HUES48 (cell line): Measurements from ENCODE around the gene SEZ6L.

ENCODE experiments used
- H3K27ac ChIP-seq: one replicate; pipeline ENCODE4 v1.7.0; 2013; ENCODE audit warnings: low read depth, low read length, inconsistent platforms
- H3K27me3 ChIP-seq: 2 replicates; pipeline ENCODE4 v1.6.1; 2013; ENCODE audit warnings: mild to moderate bottlenecking, low read length; ENCODE audit not compliant: control insufficient read depth, insufficient read depth
- H3K36me3 ChIP-seq: 2 replicates; pipeline ENCODE4 v1.6.1; 2013; ENCODE audit warnings: low read length; ENCODE audit not compliant: control insufficient read depth, insufficient read depth
- H3K4me1 ChIP-seq: 2 replicates; pipeline ENCODE4 v1.6.1; 2013; ENCODE audit warnings: mild to moderate bottlenecking, low read length; ENCODE audit not compliant: control insufficient read depth, insufficient read depth
- H3K4me3 ChIP-seq: 2 replicates; pipeline ENCODE4 v1.5.1; 2013; ENCODE audit warnings: mild to moderate bottlenecking, low read depth, low read length
- H3K9ac ChIP-seq: 2 replicates; pipeline ENCODE4 v1.6.1; 2013; ENCODE audit warnings: mild to moderate bottlenecking, low read depth, low read length, moderate library complexity
- H3K9me3 ChIP-seq: 2 replicates; pipeline ENCODE4 v1.6.1; 2013; ENCODE audit warnings: low read length; ENCODE audit not compliant: control insufficient read depth, insufficient read depth

SEZ6L gene

DNA sequence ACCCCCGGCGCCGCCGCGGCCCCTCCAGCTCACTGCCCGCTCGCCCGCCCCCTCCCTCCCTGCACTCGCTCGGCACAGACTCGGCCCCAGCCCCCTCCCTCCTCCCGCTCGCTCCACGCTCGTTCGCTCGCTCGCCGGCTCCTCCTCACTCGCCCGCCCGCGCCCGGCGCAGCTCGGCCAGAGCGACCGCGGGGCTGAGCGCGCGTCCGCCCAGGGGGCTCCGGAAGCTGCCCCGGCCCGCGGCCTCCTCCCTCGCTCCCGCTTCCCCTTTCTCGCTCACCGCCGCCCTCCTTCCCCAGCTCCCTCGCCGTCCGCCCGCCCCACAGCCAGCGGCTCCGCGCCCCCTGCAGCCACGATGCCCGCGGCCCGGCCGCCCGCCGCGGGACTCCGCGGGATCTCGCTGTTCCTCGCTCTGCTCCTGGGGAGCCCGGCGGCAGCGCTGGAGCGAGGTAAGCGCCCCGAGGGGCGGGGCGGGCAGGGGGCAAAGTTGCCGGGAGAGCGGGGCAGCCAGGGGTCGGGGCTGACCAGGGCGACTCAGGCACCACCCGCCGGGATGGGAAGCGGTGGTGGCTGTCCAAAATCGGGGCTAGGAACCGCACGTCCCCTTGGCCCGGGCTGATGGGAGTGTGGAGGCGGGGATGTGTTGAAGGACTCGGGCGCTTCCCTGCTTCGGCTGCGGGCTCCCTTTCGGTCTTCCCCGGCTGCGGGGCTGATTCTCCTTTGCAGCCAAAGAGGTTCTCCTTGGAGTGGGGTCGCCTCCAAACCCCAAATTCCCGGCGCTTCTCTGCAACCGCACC lies at the start of gene SEZ6L:
SEZ6L (plus strand) TSS at position 148 of the 797 bp plus-strand sequence; CDS start at position 356, 208 bp downstream.
- H3K27me3 ChIP-seq = peaks cover 53% of the 10 kb centered on the region
- H3K9ac ChIP-seq = no peak within 1 kb of the TSS

DNA sequence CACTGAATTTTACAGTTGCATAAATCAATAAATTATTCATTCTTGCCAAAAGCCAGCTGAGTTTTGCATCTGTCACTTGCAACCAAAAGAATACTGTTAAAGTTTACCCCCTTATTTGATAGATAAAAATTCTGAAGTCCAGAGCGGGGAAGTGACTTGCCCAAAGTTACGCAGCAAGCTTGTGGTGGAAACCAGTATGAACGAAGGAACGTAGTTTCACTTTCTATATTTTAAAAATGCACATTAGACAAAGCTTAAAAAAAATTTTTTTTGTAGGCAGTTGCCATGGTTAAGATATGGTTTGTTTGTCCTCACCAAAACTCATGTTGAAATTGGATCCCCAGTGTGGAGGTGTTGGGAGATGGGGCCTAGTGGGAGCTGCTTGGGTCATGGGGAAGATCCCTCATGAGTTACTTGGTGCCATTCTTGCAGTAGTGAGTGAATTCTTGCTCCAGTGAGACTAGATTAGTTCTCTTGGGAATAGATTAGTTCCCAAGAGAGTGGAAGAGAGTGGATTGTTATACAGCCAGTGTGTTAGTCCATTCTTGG lies 46.3 kb upstream of the SEZ6L start:
- H3K27me3 ChIP-seq = no peaks in the 10 kb centered on the region
- no peak overlapping the region for H3K27ac ChIP-seq
- H3K36me3 ChIP-seq = no peaks in the 10 kb centered on the region
- no peaks in the 10 kb centered on the region for H3K9me3 ChIP-seq
- H3K9ac ChIP-seq = no peak overlapping the region
- no peak overlapping the region for H3K4me3 ChIP-seq
- no peaks in the 10 kb centered on the region for H3K4me1 ChIP-seq

More for the DNA sequence above, at the start of gene SEZ6L:
- Histone ChIP-seq H3K4me3 (peak within 1 kb of the TSS; percentile 65), H3K9me3 (no peaks in the 10 kb centered on the region), H3K4me1 (peaks cover 15% of the 10 kb centered on the region), H3K36me3 (no peaks in the 10 kb centered on the region), H3K27ac (no peak within 1 kb of the TSS)

DNA sequence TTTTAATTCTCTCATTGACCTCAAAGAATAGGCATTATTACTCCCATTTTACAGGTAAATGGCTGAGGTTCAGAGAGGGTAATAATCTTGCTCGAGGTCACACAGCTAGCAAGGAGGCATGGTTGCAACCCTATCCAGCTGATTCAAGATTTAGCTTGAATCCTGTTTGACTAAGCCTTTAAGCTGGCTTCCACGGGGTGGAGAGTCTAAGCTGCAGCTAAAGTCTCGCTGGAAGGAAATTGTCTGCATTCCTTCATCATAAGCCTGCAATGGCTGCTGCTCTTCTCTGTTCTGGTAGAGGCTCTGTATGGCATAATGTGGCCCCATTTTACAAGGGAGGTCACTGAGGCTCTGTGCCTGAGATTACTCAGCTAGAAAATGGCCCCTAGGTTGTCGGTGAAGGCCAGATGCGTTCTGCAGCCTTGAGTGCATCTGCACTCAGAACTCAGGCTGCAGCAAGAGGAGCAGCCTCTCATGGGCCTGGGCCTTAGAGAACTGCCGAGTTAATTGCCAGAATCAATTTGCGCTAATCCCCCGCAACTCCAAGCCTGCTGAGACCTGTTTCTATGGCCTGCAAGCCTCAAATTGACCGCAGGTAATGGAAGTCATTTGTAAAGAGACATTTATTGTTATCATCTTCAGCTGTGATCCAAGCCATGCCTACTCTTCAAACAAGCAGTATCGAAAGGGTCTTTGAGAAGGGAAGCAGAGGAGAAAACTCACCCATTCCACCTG lies 44.1 kb upstream of the SEZ6L start:
- Histone ChIP-seq H3K4me3 (no peak overlapping the region), H3K27ac (no peak overlapping the region), H3K9me3 (no peaks in the 10 kb centered on the region), H3K4me1 (no peaks in the 10 kb centered on the region), H3K9ac (no peak overlapping the region), H3K27me3 (no peaks in the 10 kb centered on the region), H3K36me3 (no peaks in the 10 kb centered on the region)

DNA sequence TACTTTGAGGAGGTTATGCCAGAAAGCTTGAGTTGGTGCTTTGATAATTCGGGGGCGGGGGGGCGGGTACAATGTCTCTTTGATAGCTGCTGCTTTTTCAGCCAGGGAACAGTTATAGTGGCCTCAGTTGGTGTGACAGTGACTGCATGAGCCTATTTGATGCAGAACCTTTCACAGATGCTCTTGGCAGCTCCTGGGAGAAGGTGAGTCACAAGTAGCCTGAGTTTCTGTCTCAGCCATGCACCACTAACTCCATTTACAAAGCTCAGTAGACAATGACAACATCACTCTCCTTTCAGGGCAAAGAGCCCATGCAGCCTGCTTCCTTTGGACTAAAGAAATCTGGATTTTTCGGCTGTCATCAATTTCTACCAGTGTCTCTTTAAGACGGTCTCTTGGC lies 42.1 kb upstream of the SEZ6L start:
- Histone ChIP-seq H3K27ac (no peak overlapping the region), H3K4me3 (no peak overlapping the region), H3K36me3 (no peaks in the 10 kb centered on the region), H3K4me1 (peaks cover 4% of the 10 kb centered on the region; the same call in 1 of the 2 replicates), H3K27me3 (no peaks in the 10 kb centered on the region), H3K9ac (no peak overlapping the region), H3K9me3 (no peaks in the 10 kb centered on the region)

DNA sequence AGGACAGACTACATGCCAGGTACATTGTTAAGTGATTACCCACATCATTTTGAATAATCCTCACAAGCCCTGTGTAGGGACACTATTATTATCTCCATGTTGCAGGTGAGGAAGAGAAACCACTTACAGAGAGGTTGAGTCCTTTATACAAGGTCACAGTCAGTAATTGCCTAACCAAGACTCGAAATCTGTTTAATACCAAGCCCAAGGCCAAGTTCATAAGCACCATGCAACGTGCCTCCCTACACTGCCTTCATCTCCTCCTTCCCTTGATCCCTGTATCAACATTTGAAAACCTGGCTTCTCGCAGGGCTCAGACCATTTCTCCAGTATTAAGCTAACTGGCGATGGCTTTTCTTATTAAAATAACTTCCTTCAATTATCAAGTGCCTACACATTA lies 41.7 kb upstream of the SEZ6L start:
- Histone ChIP-seq H3K27ac (no peak overlapping the region), H3K9ac (no peak overlapping the region), H3K36me3 (no peaks in the 10 kb centered on the region)

DNA sequence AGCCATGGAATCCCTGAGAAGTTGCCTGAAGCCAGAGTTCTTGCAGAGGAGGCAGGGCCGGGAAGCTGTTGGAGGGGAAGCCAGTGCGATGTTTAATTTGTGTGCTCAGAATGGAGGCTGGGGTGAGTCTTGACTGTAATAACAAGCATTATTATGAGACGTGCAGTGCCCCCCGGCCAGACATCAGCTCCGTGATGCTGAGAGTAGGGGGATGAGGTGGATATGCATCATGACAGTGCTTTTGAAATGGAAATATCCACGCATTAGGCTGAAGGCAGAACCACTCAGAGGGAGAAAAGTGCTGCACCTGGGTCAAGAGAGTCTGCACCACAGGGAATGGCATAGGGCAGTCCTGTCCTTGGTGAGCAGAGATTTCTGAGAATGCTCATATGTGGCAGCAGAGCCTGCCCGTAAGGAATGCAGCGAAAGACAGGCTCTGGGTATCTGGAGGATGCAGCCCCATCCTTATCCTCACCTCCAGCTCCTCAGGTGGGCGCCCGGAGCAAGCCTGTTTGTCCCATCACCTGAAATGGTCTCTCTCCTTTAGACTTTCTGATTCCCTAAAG lies 37.6 kb upstream of the SEZ6L start:
- Histone ChIP-seq H3K9me3 (no peaks in the 10 kb centered on the region), H3K27me3 (no peaks in the 10 kb centered on the region), H3K4me1 (peaks cover 4% of the 10 kb centered on the region; the same call in 1 of the 2 replicates), H3K9ac (no peak overlapping the region), H3K4me3 (no peak overlapping the region), H3K27ac (no peak overlapping the region), H3K36me3 (no peaks in the 10 kb centered on the region)

More for the DNA sequence above, 41.7 kb upstream of the SEZ6L start:
- peaks cover 4% of the 10 kb centered on the region; the same call in 1 of the 2 replicates for H3K4me1 ChIP-seq
- H3K4me3 ChIP-seq = no peak overlapping the region
- H3K9me3 ChIP-seq = no peaks in the 10 kb centered on the region
- no peaks in the 10 kb centered on the region for H3K27me3 ChIP-seq

DNA sequence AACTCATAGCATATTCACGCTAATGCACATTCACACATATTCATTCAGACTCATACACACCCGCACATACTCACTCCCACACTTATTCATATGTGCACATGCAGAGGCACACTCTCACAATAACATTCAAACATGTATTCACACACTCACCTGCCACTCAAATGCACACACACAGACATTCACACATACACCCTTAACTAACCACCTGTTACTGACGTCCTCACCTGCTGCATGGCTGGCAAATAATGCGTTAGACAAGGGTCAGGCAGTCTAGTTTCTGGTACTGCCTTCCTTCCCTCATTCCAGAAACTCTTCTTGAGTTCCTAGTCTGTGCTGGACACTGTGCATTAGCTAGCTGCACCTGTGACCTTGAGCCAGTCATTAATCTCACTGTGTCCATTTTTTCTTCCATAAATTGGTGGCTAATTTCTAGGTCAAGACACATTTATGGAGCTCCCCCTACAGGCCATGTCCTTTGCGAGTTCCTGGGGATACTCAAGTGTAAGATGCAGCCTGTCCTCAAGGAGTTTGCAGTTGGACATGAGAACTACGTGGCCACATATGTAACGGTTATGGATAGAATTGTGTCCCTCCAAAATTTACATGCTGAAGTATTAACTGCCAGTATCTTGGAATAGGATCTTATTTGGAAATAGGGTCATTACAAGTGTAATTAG lies 34.5 kb upstream of the SEZ6L start:
- Histone ChIP-seq H3K9ac (no peak overlapping the region), H3K4me3 (no peak overlapping the region), H3K36me3 (no peaks in the 10 kb centered on the region), H3K27me3 (no peaks in the 10 kb centered on the region), H3K27ac (no peak overlapping the region), H3K9me3 (no peaks in the 10 kb centered on the region), H3K4me1 (peaks cover 4% of the 10 kb centered on the region; the same call in 1 of the 2 replicates)

DNA sequence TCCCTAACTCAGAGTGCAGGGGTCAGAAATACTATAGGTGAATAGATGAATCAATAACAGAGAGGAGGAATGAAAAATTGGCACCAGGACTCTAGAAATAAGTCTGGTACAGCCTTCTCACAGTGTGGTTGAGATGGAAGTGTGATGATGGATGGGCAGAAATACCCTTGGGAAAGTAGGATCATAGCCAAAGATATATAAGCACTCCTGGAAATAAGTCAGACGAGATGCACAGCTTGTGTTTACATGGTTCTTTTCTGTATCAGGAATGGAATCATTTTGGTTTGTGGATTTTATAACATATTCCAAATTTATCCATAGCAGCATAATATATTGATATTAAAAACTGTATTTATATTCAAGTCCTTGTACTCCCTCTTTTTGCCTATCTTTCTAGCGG lies 33.5 kb upstream of the SEZ6L start:
- Histone ChIP-seq H3K27me3 (no peaks in the 10 kb centered on the region), H3K36me3 (no peaks in the 10 kb centered on the region), H3K27ac (no peak overlapping the region)

DNA sequence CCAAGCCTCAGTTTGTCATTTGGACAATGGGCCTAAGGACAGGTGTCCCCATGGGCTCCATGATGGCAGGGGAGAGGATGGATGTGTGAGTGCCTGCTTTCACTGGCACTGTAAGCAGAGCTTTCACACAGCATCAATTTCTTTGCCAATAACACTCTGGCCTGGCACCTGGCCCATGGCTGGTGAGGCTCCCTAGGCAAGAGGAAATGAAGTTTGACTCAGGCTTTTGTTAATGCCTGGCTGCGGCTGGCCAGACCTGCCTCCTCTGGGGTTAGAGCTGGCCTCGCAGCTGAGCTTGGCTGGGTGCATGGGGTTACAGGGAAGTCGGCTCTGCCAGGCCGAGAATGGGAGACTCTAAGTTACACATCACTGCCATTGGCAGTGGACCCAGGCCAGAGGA lies 30.0 kb upstream of the SEZ6L start:
- Histone ChIP-seq H3K27me3 (no peaks in the 10 kb centered on the region), H3K36me3 (no peaks in the 10 kb centered on the region), H3K27ac (no peak overlapping the region), H3K4me3 (no peak overlapping the region), H3K4me1 (no peaks in the 10 kb centered on the region), H3K9me3 (no peaks in the 10 kb centered on the region), H3K9ac (no peak overlapping the region)

More for the DNA sequence above, 33.5 kb upstream of the SEZ6L start:
- Histone ChIP-seq H3K4me1 (peaks cover 4% of the 10 kb centered on the region; the same call in 1 of the 2 replicates), H3K4me3 (no peak overlapping the region), H3K9me3 (no peaks in the 10 kb centered on the region), H3K9ac (no peak overlapping the region)

DNA sequence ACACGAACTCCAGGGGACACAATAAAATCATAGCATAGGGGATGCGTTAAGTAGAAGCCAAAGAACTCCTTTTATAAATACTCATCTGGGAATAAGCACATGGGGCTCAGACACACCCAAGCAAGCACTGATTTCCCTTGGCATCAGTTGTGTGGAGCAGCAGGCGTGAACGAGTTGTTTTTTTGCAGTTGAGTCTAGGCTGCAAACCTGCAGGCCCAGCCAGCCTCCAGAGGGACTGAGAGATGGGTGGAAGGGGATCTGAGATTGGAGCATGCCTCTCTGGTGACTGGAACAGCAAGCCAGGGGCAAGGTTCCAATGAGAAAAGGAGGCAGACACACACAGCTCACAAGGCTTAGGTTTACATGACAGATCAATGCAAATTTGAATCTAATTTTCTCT lies 27.4 kb upstream of the SEZ6L start:
- H3K4me1 ChIP-seq = no peaks in the 10 kb centered on the region

More for the DNA sequence above, 27.4 kb upstream of the SEZ6L start:
- Histone ChIP-seq H3K36me3 (no peaks in the 10 kb centered on the region), H3K9ac (no peak overlapping the region), H3K27me3 (no peaks in the 10 kb centered on the region), H3K4me3 (no peak overlapping the region), H3K27ac (no peak overlapping the region), H3K9me3 (no peaks in the 10 kb centered on the region)
